Breast epithelium (tissue), 4 donors: ENCODE measurements around the gene NCOA1. TPM values are rescaled to one million over a fixed set of nuclear protein-coding genes. Genes with fewer than 3 reads are reported as not detected.

Experiments
- DNase-seq, 2 donors: peaks; one replicate each; pipeline ENCODE4 v3.0.0-alpha.2; 2019; ENCODE audit warnings: low spot score in 2 of 2
- H3K27ac ChIP-seq, 2 donors: fragments of 200-600 bp; sonication (generic) in 1 of 2; one replicate each; pipeline ENCODE4 v1.5.1; 2016 to 2019; ENCODE audit warnings: mild to moderate bottlenecking in 1 of 2
- H3K27me3 ChIP-seq, 2 donors: fragments of 200-600 bp; sonication (generic) in 1 of 2; one replicate each; pipeline versions ENCODE4 v1.5.1 to v1.6.0; 2017 to 2019; ENCODE audit warnings: control low read depth in 1 of 2, mild to moderate bottlenecking in 1 of 2
- H3K36me3 ChIP-seq: fragments of 200-600 bp; one replicate; pipeline ENCODE4 v1.5.1; 2019
- H3K4me1 ChIP-seq, 2 donors: fragments of 200-600 bp; sonication (generic); one replicate each; pipeline ENCODE4 v1.5.1; 2016 to 2019; ENCODE audit warnings: control low read depth in 1 of 2
- H3K4me3 ChIP-seq, 3 donors: fragments of 200-600 bp; sonication (generic); 1 replicate in 2 of 3; 2 replicates in 1 of 3; pipeline ENCODE4 v1.5.1; 2016 to 2019; ENCODE audit warnings: mild to moderate bottlenecking in 3 of 3, moderate library complexity in 2 of 3
- H3K9me3 ChIP-seq, 2 donors: fragments of 200-600 bp; sonication (generic) in 1 of 2; one replicate each; pipeline ENCODE4 v1.5.1; 2016 to 2019; ENCODE audit warnings: control low read depth in 1 of 2
- POLR2A ChIP-seq: fragments of 450-650 bp; IDR thresholded peaks from one replicate; pipeline ENCODE4 v1.6.1; 2016; ENCODE audit warnings: antibody characterized with exemption, mild to moderate bottlenecking, moderate library complexity
- POLR2AphosphoS5 ChIP-seq, 3 donors: sonication (generic); formaldehyde crosslinking; IDR thresholded peaks; one replicate each; pipeline ENCODE4 v1.6.1; 2017; ENCODE audit warnings: antibody characterized with exemption in 3 of 3
- intact Hi-C: fragments of 100-400 bp; cut with DNase I; formaldehyde crosslinking; loops from one replicate; pipeline ENCODE4 v1.15.1; 2023; ENCODE audit warnings: low total_unique reads
- total RNA-seq, 3 donors: library from RNA; depleted of rRNA; stranded (reverse); fragments of >200 nt; gene quantifications; one replicate each; pipeline ENCODE4 v1.1.0, GENCODE V29; 2016
- TF ChIP-seq, protein P1 (sequence below), 3 donors: fragments of 450-650 bp; IDR thresholded peaks; one replicate each; pipeline ENCODE4 v1.5.1; 2016 to 2017; ENCODE audit warnings: antibody characterized with exemption in 3 of 3, mild to moderate bottlenecking in 3 of 3, moderate library complexity in 3 of 3

NCOA1 gene
- total RNA-seq, 3 donors from 2014 or later, result 66.4 to 83.4 (median 69.2) TPM

DNA sequence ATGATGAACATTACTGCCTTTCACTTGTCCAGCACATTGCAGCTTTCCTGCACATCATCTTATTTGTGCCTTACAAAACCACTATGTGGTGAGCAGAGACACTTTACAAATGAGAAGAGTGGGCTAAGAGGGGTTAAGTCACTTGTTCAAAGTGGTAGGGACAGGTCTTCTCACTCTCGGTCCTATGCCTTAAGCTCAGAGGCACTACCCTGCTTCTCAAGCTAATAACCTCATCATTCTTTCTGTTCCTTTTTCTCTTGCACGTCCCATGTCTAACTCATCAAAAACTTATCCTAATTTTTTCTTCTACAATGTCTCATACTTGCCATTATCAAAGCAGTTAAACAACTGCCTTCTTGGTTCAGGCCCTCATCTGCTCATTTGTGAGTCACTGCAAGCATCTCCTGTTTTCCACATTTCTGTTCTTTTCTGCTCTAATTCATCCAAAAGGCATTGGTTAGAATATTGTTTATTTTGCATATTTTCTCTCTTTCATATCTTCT is 21.9 kb upstream of the NCOA1 start:
- intact Hi-C loops, result no loop called here
- no peaks in the 10 kb centered on the region for H3K9me3 ChIP-seq
- TF ChIP-seq POLR2AphosphoS5 (IDR thresholded peaks at IDR 0.05) (no peak), POLR2A (no peak)
- TF ChIP-seq, protein P1, sequence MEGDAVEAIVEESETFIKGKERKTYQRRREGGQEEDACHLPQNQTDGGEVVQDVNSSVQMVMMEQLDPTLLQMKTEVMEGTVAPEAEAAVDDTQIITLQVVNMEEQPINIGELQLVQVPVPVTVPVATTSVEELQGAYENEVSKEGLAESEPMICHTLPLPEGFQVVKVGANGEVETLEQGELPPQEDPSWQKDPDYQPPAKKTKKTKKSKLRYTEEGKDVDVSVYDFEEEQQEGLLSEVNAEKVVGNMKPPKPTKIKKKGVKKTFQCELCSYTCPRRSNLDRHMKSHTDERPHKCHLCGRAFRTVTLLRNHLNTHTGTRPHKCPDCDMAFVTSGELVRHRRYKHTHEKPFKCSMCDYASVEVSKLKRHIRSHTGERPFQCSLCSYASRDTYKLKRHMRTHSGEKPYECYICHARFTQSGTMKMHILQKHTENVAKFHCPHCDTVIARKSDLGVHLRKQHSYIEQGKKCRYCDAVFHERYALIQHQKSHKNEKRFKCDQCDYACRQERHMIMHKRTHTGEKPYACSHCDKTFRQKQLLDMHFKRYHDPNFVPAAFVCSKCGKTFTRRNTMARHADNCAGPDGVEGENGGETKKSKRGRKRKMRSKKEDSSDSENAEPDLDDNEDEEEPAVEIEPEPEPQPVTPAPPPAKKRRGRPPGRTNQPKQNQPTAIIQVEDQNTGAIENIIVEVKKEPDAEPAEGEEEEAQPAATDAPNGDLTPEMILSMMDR (IDR thresholded peaks at IDR 0.05), result no peak
- H3K4me1 ChIP-seq, result no peaks in the 10 kb centered on the region
- no peaks in the 10 kb centered on the region for H3K27me3 ChIP-seq
- no peaks in the 10 kb centered on the region for H3K36me3 ChIP-seq
- H3K4me3 ChIP-seq, result no peak overlapping the region
- H3K27ac ChIP-seq, result no peak overlapping the region
- DNase-seq, result no peak

DNA sequence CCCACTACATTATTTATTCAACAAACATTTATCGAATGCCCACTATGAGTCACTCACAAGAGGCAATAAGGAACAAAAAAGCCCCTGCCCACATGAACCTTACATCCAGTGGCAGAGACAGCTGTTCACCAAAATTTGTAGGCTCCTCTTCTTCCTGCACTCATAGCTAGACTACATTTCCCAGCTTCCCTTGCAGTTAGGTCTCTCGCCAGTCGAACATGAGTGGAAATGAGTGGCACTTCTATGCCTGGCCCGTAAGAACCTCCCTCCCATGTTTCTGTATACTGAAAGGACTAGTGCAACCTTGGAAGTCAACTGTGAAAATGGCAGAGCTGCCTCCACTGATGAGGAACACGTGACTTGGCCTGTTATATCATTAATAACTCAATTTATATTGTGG is 19.4 kb upstream of the NCOA1 start:
- intact Hi-C loops, result loop anchor here (2.0 kb wide), 1 partner anchor 17 kb away; no protein-coding TSS in a partner anchor
- DNase-seq, result no peak
- Histone ChIP-seq H3K4me3 (no peak overlapping the region), H3K27me3 (no peaks in the 10 kb centered on the region), H3K27ac (no peak overlapping the region), H3K4me1 (no peaks in the 10 kb centered on the region), H3K9me3 (no peaks in the 10 kb centered on the region), H3K36me3 (no peaks in the 10 kb centered on the region)
- TF ChIP-seq, protein P1 (IDR thresholded peaks at IDR 0.05), result no peak
- TF ChIP-seq POLR2A (no peak), POLR2AphosphoS5 (IDR thresholded peaks at IDR 0.05) (no peak)

DNA sequence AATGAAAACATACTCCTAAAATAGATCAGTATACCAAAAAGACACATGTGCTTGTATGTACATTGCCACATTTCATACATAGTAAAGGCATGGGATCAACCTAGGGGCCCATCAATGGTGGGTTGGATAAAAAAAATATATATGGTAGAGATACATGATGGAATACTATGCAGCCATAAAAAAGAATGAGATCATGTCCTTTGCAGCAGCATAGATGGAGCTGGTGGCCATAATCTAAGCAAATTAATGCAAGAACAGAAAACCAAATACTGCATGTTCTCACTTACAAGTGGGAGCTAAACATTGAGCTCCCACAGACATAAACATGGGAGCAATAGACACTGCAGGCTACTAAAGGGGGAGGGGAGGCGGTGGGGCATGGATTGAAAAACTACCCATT is 18.6 kb upstream of the NCOA1 start:
- Histone ChIP-seq H3K9me3 (no peaks in the 10 kb centered on the region), H3K4me1 (no peaks in the 10 kb centered on the region), H3K27me3 (no peaks in the 10 kb centered on the region), H3K27ac (no peak overlapping the region), H3K4me3 (no peak overlapping the region), H3K36me3 (no peaks in the 10 kb centered on the region)
- DNase-seq, result no peak
- TF ChIP-seq POLR2A, result no peak
- TF ChIP-seq POLR2AphosphoS5 (IDR thresholded peaks at IDR 0.05), result no peak
- TF ChIP-seq, protein P1 (IDR thresholded peaks at IDR 0.05), result no peak
- intact Hi-C loops, result loop anchor here (2.0 kb wide), 1 partner anchor 18 kb away; no protein-coding TSS in a partner anchor

DNA sequence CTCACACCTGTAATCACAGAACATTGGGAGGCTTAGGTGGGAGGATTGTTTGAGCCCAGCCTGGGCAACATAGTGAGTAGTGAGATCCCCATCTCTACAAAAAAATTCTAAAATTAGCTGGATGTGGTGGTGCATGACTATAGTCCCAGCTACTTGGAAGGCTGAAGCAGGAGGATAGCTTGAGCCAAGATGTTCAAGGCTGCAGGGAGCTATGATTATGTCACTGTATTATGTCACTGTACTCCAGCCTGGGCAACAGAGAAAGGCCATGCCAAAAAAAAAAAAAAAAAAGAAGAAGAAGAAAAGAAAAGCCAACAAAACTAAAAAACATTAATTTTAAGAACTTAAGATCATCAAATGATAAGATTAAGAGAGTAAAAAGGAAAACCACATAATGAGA is 17.4 kb upstream of the NCOA1 start:
- H3K4me3 ChIP-seq, result no peak overlapping the region
- no peak for TF ChIP-seq POLR2A
- TF ChIP-seq, protein P1 (IDR thresholded peaks at IDR 0.05), result no peak
- no peak for TF ChIP-seq POLR2AphosphoS5 (IDR thresholded peaks at IDR 0.05)
- no peaks in the 10 kb centered on the region for H3K9me3 ChIP-seq
- H3K27ac ChIP-seq, result no peak overlapping the region
- no peak for DNase-seq
- no peaks in the 10 kb centered on the region for H3K27me3 ChIP-seq
- H3K36me3 ChIP-seq, result no peaks in the 10 kb centered on the region
- intact Hi-C loops, result loop anchor here (2.0 kb wide), 1 partner anchor 19 kb away; no protein-coding TSS in a partner anchor
- H3K4me1 ChIP-seq, result no peaks in the 10 kb centered on the region

DNA sequence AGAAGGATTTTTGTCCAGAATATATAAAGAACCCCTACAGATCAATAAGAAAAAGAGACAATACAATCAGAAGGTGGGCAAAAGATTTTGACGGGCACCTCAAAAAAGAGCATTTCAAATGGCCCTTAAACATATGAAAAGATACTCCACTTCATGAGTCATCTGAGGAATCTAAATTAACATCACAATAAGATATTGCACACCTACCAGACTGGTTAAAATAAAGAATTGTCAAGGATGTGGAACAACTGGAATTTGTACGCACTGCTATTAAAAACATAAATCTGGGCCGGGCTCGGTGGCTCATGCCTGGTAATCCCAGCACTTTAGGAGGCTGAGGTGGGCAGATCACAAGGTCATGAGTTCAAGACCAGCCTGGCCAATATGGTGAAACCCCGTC is 17.0 kb upstream of the NCOA1 start:
- intact Hi-C loops, result no loop called here

More for the DNA sequence above, 17.0 kb upstream of the NCOA1 start:
- no peak for DNase-seq
- H3K27ac ChIP-seq, result no peak overlapping the region
- TF ChIP-seq, protein P1 (IDR thresholded peaks at IDR 0.05), result no peak
- TF ChIP-seq POLR2A (no peak), POLR2AphosphoS5 (IDR thresholded peaks at IDR 0.05) (no peak)
- H3K9me3 ChIP-seq, result no peaks in the 10 kb centered on the region
- no peaks in the 10 kb centered on the region for H3K36me3 ChIP-seq
- no peak overlapping the region for H3K4me3 ChIP-seq
- no peaks in the 10 kb centered on the region for H3K4me1 ChIP-seq
- no peaks in the 10 kb centered on the region for H3K27me3 ChIP-seq
